Activated T-cell treated with anti-CD3 and anti-CD28 coated beads, Interleukin-2, amount 50 U/mL, for 48 hours (primary cell): Measurements from ENCODE around the gene CYP26B1.
"Not testable (repeated sequence)": the region's sequence is repeated elsewhere in the genome, so short reads cannot be mapped to it uniquely, and the experiment has no call there.

Experiments
- DNase-seq, 2 experiments: peaks; one replicate each; pipeline ENCODE4 v3.0.0-alpha.2; 2020

The CYP26B1 gene

GRCh38 chr2:72106978-72107377 lies 40.7 kb downstream of the CYP26B1 start:
- DNase-seq, result no peak

GRCh38 chr2:72104821-72105588 lies 42.7 kb downstream of the CYP26B1 start:
- no peak for DNase-seq

- DNase-seq, result no peak
These were observed 44.0 kb downstream of the CYP26B1 start for GRCh38 chr2:72103690-72104089.

GRCh38 chr2:72103161-72103560 lies 44.5 kb downstream of the CYP26B1 start:
- no peak for DNase-seq

GRCh38 chr2:72098935-72099334 lies 48.7 kb downstream of the CYP26B1 start:
- DNase-seq, result no peak

GRCh38 chr2:72097276-72097675 lies 50.4 kb downstream of the CYP26B1 start:
- DNase-seq, result no peak

GRCh38 chr2:72096181-72096580 lies 51.5 kb downstream of the CYP26B1 start:
- DNase-seq, result no peak

GRCh38 chr2:72095364-72095763 lies 52.3 kb downstream of the CYP26B1 start:
- no peak for DNase-seq

- no peak for DNase-seq
These were observed 53.0 kb downstream of the CYP26B1 start for GRCh38 chr2:72094701-72095100.

GRCh38 chr2:72092111-72092510 lies 55.6 kb downstream of the CYP26B1 start:
- no peak for DNase-seq

GRCh38 chr2:72090781-72091482 lies 56.7 kb downstream of the CYP26B1 start:
- no peak for DNase-seq

- no peak for DNase-seq
These were observed 57.4 kb downstream of the CYP26B1 start for GRCh38 chr2:72090271-72090720.

GRCh38 chr2:72089537-72089936 lies 58.1 kb downstream of the CYP26B1 start:
- DNase-seq, result no peak

- no peak for DNase-seq
These were observed 58.6 kb downstream of the CYP26B1 start for GRCh38 chr2:72089028-72089427.

GRCh38 chr2:72086871-72087633 lies 60.6 kb downstream of the CYP26B1 start:
- DNase-seq, result not testable (repeated sequence)

GRCh38 chr2:72085513-72085912 lies 62.1 kb downstream of the CYP26B1 start:
- DNase-seq, result no peak

- DNase-seq, result no peak
These were observed 62.6 kb downstream of the CYP26B1 start for GRCh38 chr2:72085036-72085435.

GRCh38 chr2:72084584-72084976 lies 63.1 kb downstream of the CYP26B1 start:
- no peak for DNase-seq

GRCh38 chr2:72083751-72084583 lies 63.7 kb downstream of the CYP26B1 start:
- no peak for DNase-seq

- no peak for DNase-seq
These were observed 64.8 kb downstream of the CYP26B1 start for GRCh38 chr2:72082887-72083286.

- DNase-seq, result no peak
These were observed 65.6 kb downstream of the CYP26B1 start for GRCh38 chr2:72082021-72082601.

GRCh38 chr2:72081451-72081850 lies 66.2 kb downstream of the CYP26B1 start:
- no peak for DNase-seq
